ENCODE measurements around the gene FAM83G. TPM values are rescaled to one million over a fixed set of nuclear protein-coding genes. Genes with fewer than 3 reads are reported as not detected.

FAM83G gene
- total and polyA plus RNA-seq, 2 donors (not counting 3 experiments of a cell fraction or from before 2014, with no cell fraction given): 7.0 to 10.9 TPM

GRCh38 chr17:19020016-19020415, 15.5 kb upstream of the FAM83G start:
- H3K27me3 ChIP-seq (ENCODE audit: control insufficient read depth in 2 of 2, insufficient read depth in 2 of 2, low read length in 2 of 2): no peaks in the 10 kb centered on the region
- H3K4me1 ChIP-seq (ENCODE audit: control insufficient read depth, extremely low read depth, insufficient read depth, low read length): no peaks in the 10 kb centered on the region
- DNase-seq (ENCODE audit: low read depth, low spot score) (no peak), FAIRE-seq (no peak)
- intact Hi-C loops (cut with micrococcal nuclease) (no loop called here), dilution Hi-C loops (cut with MboI; ENCODE audit: extremely low pct_ligation_motif_present, low sequenced_read_pairs) (no loop called here)
- H3K9me3 ChIP-seq (replicated peaks; ENCODE audit: control insufficient read depth, insufficient read depth, low read length): no peaks in the 10 kb centered on the region
- TF ChIP-seq MYC (IDR thresholded peaks at IDR 0.05; ENCODE audit: low read depth, low read length): no peak
- no peak for TF ChIP-seq GATA2 (IDR thresholded peaks at IDR 0.05; ENCODE audit: insufficient read depth, insufficient read length, low read depth, low read length)
- no peak for TF ChIP-seq POLR2AphosphoS5 (IDR thresholded peaks at IDR 0.05; ENCODE audit: insufficient read depth, low read depth, low read length)
- TF ChIP-seq MAX (IDR thresholded peaks at IDR 0.05; ENCODE audit: insufficient read depth, insufficient read length): no peak
- no peak for TF ChIP-seq EZH2 (IDR thresholded peaks at IDR 0.05; ENCODE audit: borderline replicate concordance, low read depth, low read length, severe bottlenecking)
- no peak for TF ChIP-seq FOS (IDR thresholded peaks at IDR 0.05; ENCODE audit: borderline replicate concordance, insufficient read depth, low read length)
- no peak for TF ChIP-seq JUN (IDR thresholded peaks at IDR 0.05; ENCODE audit: borderline replicate concordance, insufficient read depth, insufficient read length, low read depth)
- TF ChIP-seq POLR2A (IDR thresholded peaks at IDR 0.05; ENCODE audit: low read depth, low read length): no peak
- TF ChIP-seq CTCF (IDR thresholded peaks at IDR 0.05; ENCODE audit: extremely low read depth in 1 of 2, insufficient read depth in 1 of 2, low read depth in 1 of 2, low read length in 2 of 2): no peak
- ChIA-PET CTCF (no interaction called here), POLR2A (no interaction called here)
- no peak overlapping the region for H2AFZ ChIP-seq (ENCODE audit: low read depth, low read length)
- H3K4me3 ChIP-seq (replicated peaks in 1 of 3; ENCODE audit: insufficient read depth in 1 of 3, low read depth in 1 of 3, low read length in 3 of 3): no peak overlapping the region
- H3K79me2 ChIP-seq (ENCODE audit: control insufficient read depth, insufficient read depth, low read length): no peaks in the 10 kb centered on the region
- BruUV-seq (replicated peaks): no TSS peak
- no peak overlapping the region for H3K4me2 ChIP-seq (ENCODE audit: insufficient read depth, low read length)
- peaks cover 4 to 21% of the 10 kb centered on the region in 2 experiments for H3K36me3 ChIP-seq (ENCODE audit: control insufficient read depth in 2 of 2, extremely low read depth in 1 of 2, insufficient read depth in 2 of 2, low read length in 2 of 2)
- no peaks in the 10 kb centered on the region for H4K20me1 ChIP-seq (replicated peaks; ENCODE audit: control insufficient read depth, extremely low read depth, insufficient read depth, low read length)
- no peak overlapping the region for H3K27ac ChIP-seq (ENCODE audit: insufficient read depth, low read depth, low read length)
- no peak overlapping the region for H3K9ac ChIP-seq (replicated peaks; ENCODE audit: extremely low read depth, insufficient read depth, low read length)
- H3K9me1 ChIP-seq (replicated peaks; ENCODE audit: control insufficient read depth, extremely low read depth, insufficient read depth, low read length): no peaks in the 10 kb centered on the region

Data from endothelial cell of umbilical vein (primary cell).